Activated CD4-positive, alpha-beta memory T cell treated with anti-CD3 and anti-CD28 coated beads for 36 hours (primary cell): Measurements from ENCODE around the gene DDX20. TPM values are rescaled to one million over a fixed set of nuclear protein-coding genes. Genes with fewer than 3 reads are reported as not detected.

Source experiments
- CTCF ChIA-PET: fragments of 350-600 bp; sonication (Branson Sonifier 250); formaldehyde crosslinking; loops from one replicate; lab custom pipeline; 2021; ENCODE audit warnings: antibody characterized with exemption, inconsistent platforms; lab: Charles Lee
- POLR2A ChIA-PET: fragments of 350-600 bp; sonication (Branson Sonifier 250); formaldehyde crosslinking; loops from one replicate; lab custom pipeline; 2021; ENCODE audit warnings: antibody characterized with exemption; lab: Charles Lee
- DNase-seq: peaks from one replicate; pipeline ENCODE4 v3.0.0-alpha.2; 2020
- H3K27ac Mint-ChIP-seq: one replicate; pipeline ENCODE4 v1.8.0; 2021; ENCODE audit warnings: mixed read lengths
- H3K27me3 Mint-ChIP-seq: one replicate; pipeline ENCODE4 v1.8.0; 2021; ENCODE audit warnings: mixed read lengths
- H3K36me3 Mint-ChIP-seq: one replicate; pipeline ENCODE4 v1.8.0; 2021; ENCODE audit warnings: mixed read lengths
- H3K4me1 Mint-ChIP-seq: one replicate; pipeline ENCODE4 v1.8.0; 2021; ENCODE audit warnings: low read depth, mixed read lengths
- H3K4me3 Mint-ChIP-seq: one replicate; pipeline ENCODE4 v1.8.0; 2021; ENCODE audit warnings: mild to moderate bottlenecking, mixed read lengths
- H3K9me3 Mint-ChIP-seq: one replicate; pipeline ENCODE4 v1.8.0; 2021; ENCODE audit warnings: mixed read lengths
- intact Hi-C: fragments of 100-400 bp; cut with micrococcal nuclease; formaldehyde crosslinking; loops from one replicate; pipeline ENCODE4 v1.15.1; 2023
- total RNA-seq, 2 experiments: library from RNA; stranded (reverse); gene quantifications; one replicate each; pipeline ENCODE4 v1.2.3, GENCODE V29; 2021

Gene DDX20
- total RNA-seq, 2 experiments from 2014 or later, result 14.2 to 15.9 TPM

GRCh38 chr1:111733183-111733991 lies 22.3 kb upstream of the DDX20 start:
- peaks cover 9% of the 10 kb centered on the region for H3K27me3 Mint-ChIP-seq
- no peaks in the 10 kb centered on the region for H3K9me3 Mint-ChIP-seq
- CTCF ChIA-PET, result interaction anchor here (0.9 to 6.7 kb wide), 4 partner anchors 10 to 225 kb away, joined by 3 to 68 read pairs (median 4); no protein-coding TSS in a partner anchor
- no peak for DNase-seq
- H3K4me1 Mint-ChIP-seq, result peaks cover 7% of the 10 kb centered on the region
- POLR2A ChIA-PET, result no interaction called here
- no peaks in the 10 kb centered on the region for H3K36me3 Mint-ChIP-seq
- intact Hi-C loops, result no loop called here
- H3K4me3 Mint-ChIP-seq, result no peak overlapping the region
- no peak overlapping the region for H3K27ac Mint-ChIP-seq

GRCh38 chr1:111733992-111734341 lies 21.7 kb upstream of the DDX20 start:
- DNase-seq, result no peak
- H3K36me3 Mint-ChIP-seq, result no peaks in the 10 kb centered on the region
- no peak overlapping the region for H3K27ac Mint-ChIP-seq
- CTCF ChIA-PET, result interaction anchor here (0.9 to 6.7 kb wide), 4 partner anchors 9 to 226 kb away, joined by 3 to 68 read pairs (median 4); no protein-coding TSS in a partner anchor
- intact Hi-C loops, result no loop called here
- peaks cover 11% of the 10 kb centered on the region for H3K27me3 Mint-ChIP-seq
- H3K4me1 Mint-ChIP-seq, result peaks cover 10% of the 10 kb centered on the region
- POLR2A ChIA-PET, result no interaction called here
- H3K4me3 Mint-ChIP-seq, result no peak overlapping the region
- H3K9me3 Mint-ChIP-seq, result no peaks in the 10 kb centered on the region

GRCh38 chr1:111734426-111734825 lies 21.3 kb upstream of the DDX20 start:
- Mint-ChIP-seq H3K9me3 (no peaks in the 10 kb centered on the region), H3K27ac (no peak overlapping the region), H3K27me3 (peaks cover 11% of the 10 kb centered on the region), H3K36me3 (no peaks in the 10 kb centered on the region), H3K4me1 (peaks cover 10% of the 10 kb centered on the region), H3K4me3 (no peak overlapping the region)
- ChIA-PET POLR2A (no interaction called here), CTCF (interaction anchor here (1.1 to 6.7 kb wide), 3 partner anchors 9 to 226 kb away, joined by 3 to 68 read pairs (median 3); no protein-coding TSS in a partner anchor)
- intact Hi-C loops, result no loop called here
- no peak for DNase-seq

- Mint-ChIP-seq H3K4me1 (peaks cover 11% of the 10 kb centered on the region), H3K4me3 (no peak overlapping the region), H3K9me3 (no peaks in the 10 kb centered on the region), H3K36me3 (no peaks in the 10 kb centered on the region), H3K27ac (no peak overlapping the region), H3K27me3 (peaks cover 13% of the 10 kb centered on the region)
- CTCF ChIA-PET, result interaction anchor here (1.1 to 6.7 kb wide), 2 partner anchors 8 to 13 kb away, joined by 3 to 68 read pairs; no protein-coding TSS in a partner anchor
- POLR2A ChIA-PET, result no interaction called here
- intact Hi-C loops, result loop anchor here (5.0 kb wide), 1 partner anchor 133 kb away; no protein-coding TSS in a partner anchor
- no peak for DNase-seq
These were observed 20.8 kb upstream of the DDX20 start for GRCh38 chr1:111734856-111735255.

GRCh38 chr1:111735321-111735720 lies 20.4 kb upstream of the DDX20 start:
- intact Hi-C loops, result loop anchor here (5.0 kb wide), 1 partner anchor 133 kb away; no protein-coding TSS in a partner anchor
- CTCF ChIA-PET, result interaction anchor here (4.6 to 6.7 kb wide), 2 partner anchors 13 to 20 kb away, joined by 28 to 68 read pairs; no protein-coding TSS in a partner anchor
- Mint-ChIP-seq H3K4me1 (peaks cover 13% of the 10 kb centered on the region), H3K4me3 (no peak overlapping the region), H3K27ac (no peak overlapping the region), H3K9me3 (no peaks in the 10 kb centered on the region), H3K36me3 (no peaks in the 10 kb centered on the region), H3K27me3 (peaks cover 14% of the 10 kb centered on the region)
- no peak for DNase-seq
- POLR2A ChIA-PET, result interaction anchor here (0.9 kb wide), 1 partner anchor 21 kb away, joined by 3 read pairs; no protein-coding TSS in a partner anchor

- no peak for DNase-seq
These were observed 19.7 kb upstream of the DDX20 start for GRCh38 chr1:111735858-111736544.

GRCh38 chr1:111736548-111737215 lies 19.0 kb upstream of the DDX20 start:
- Mint-ChIP-seq H3K4me1 (peaks cover 14% of the 10 kb centered on the region), H3K27me3 (peaks cover 24% of the 10 kb centered on the region), H3K9me3 (no peaks in the 10 kb centered on the region), H3K4me3 (no peak overlapping the region), H3K36me3 (no peaks in the 10 kb centered on the region), H3K27ac (no peak overlapping the region)
- intact Hi-C loops, result loop anchor here (5.0 kb wide), 1 partner anchor 134 kb away; no protein-coding TSS in a partner anchor
- CTCF ChIA-PET, result interaction anchor here (0.6 to 6.7 kb wide), 3 partner anchors 12 to 91 kb away, joined by 4 to 68 read pairs (median 28); no protein-coding TSS in a partner anchor
- no peak for DNase-seq
- POLR2A ChIA-PET, result interaction anchor here (1.0 kb wide), 1 partner anchor 8 kb away, joined by 5 read pairs; no protein-coding TSS in a partner anchor

More at GRCh38 chr1:111735858-111736544, 19.7 kb upstream of the DDX20 start:
- H3K9me3 Mint-ChIP-seq, result no peaks in the 10 kb centered on the region
- H3K27me3 Mint-ChIP-seq, result peaks cover 19% of the 10 kb centered on the region
- no peaks in the 10 kb centered on the region for H3K36me3 Mint-ChIP-seq
- intact Hi-C loops, result loop anchor here (5.0 kb wide), 1 partner anchor 134 kb away; no protein-coding TSS in a partner anchor
- POLR2A ChIA-PET, result interaction anchor here (0.9 kb wide), 1 partner anchor 21 kb away, joined by 3 read pairs; no protein-coding TSS in a partner anchor
- CTCF ChIA-PET, result interaction anchor here (4.6 to 6.7 kb wide), 2 partner anchors 12 to 20 kb away, joined by 28 to 68 read pairs; no protein-coding TSS in a partner anchor
- peaks cover 14% of the 10 kb centered on the region for H3K4me1 Mint-ChIP-seq
- H3K4me3 Mint-ChIP-seq, result no peak overlapping the region
- no peak overlapping the region for H3K27ac Mint-ChIP-seq

GRCh38 chr1:111737216-111738132 lies 18.2 kb upstream of the DDX20 start:
- intact Hi-C loops, result loop anchor here (2.0 to 5.0 kb wide), 2 partner anchors 23 to 135 kb away; no protein-coding TSS in a partner anchor
- CTCF ChIA-PET, result interaction anchor here (0.6 to 6.7 kb wide), 10 partner anchors 11 to 514 kb away, joined by 3 to 68 read pairs (median 8); no protein-coding TSS in a partner anchor
- no peaks in the 10 kb centered on the region for H3K9me3 Mint-ChIP-seq
- DNase-seq, result no peak
- H3K36me3 Mint-ChIP-seq, result no peaks in the 10 kb centered on the region
- peaks cover 28% of the 10 kb centered on the region for H3K27me3 Mint-ChIP-seq
- POLR2A ChIA-PET, result interaction anchor here (0.5 to 2.9 kb wide), 3 partner anchors 9 to 256 kb away, joined by 3 to 12 read pairs (median 5); partner anchors contain the start of gene DDX20
- H3K27ac Mint-ChIP-seq, result no peak overlapping the region
- peaks cover 14% of the 10 kb centered on the region for H3K4me1 Mint-ChIP-seq
- peak overlapping the region; percentile 84 for H3K4me3 Mint-ChIP-seq

- intact Hi-C loops, result loop anchor here (2.0 to 5.0 kb wide), 2 partner anchors 23 to 136 kb away; no protein-coding TSS in a partner anchor
- ChIA-PET CTCF (interaction anchor here (1.3 to 6.7 kb wide), 9 partner anchors 10 to 515 kb away, joined by 3 to 68 read pairs (median 11); no protein-coding TSS in a partner anchor), POLR2A (interaction anchor here (0.5 to 2.9 kb wide), 3 partner anchors 17 to 257 kb away, joined by 3 to 12 read pairs (median 9); partner anchors contain the start of gene DDX20)
- Mint-ChIP-seq H3K4me3 (peak overlapping the region; percentile 84), H3K27me3 (peaks cover 28% of the 10 kb centered on the region), H3K9me3 (no peaks in the 10 kb centered on the region), H3K4me1 (peaks cover 14% of the 10 kb centered on the region), H3K36me3 (no peaks in the 10 kb centered on the region), H3K27ac (no peak overlapping the region)
- DNase-seq, result no peak
These were observed 17.6 kb upstream of the DDX20 start for GRCh38 chr1:111738133-111738435.
